ENCODE data around the gene PLOD1.
"Not testable (repeated sequence)": the region's sequence is repeated elsewhere in the genome, so short reads cannot be mapped to it uniquely, and the experiment has no call there.

The PLOD1 gene

GRCh38 chr1:12006167-12006921 lies 71.8 kb downstream of the PLOD1 start:
- no peak for DNase-seq (ENCODE audit: low read depth)

- DNase-seq (ENCODE audit: low read depth), result no peak
Observed at GRCh38 chr1:12007204-12007603, 72.7 kb downstream of the PLOD1 start.

- not testable (repeated sequence) for DNase-seq (ENCODE audit: low read depth)
Observed at GRCh38 chr1:12008355-12008754, 73.8 kb downstream of the PLOD1 start.

GRCh38 chr1:12009318-12009947 lies 74.9 kb downstream of the PLOD1 start:
- no peak for DNase-seq (ENCODE audit: low read depth)

GRCh38 chr1:12010746-12011570 lies 76.4 kb downstream of the PLOD1 start:
- DNase-seq (ENCODE audit: low read depth), result no peak

GRCh38 chr1:12011998-12012397 lies 77.5 kb downstream of the PLOD1 start:
- DNase-seq (ENCODE audit: low read depth), result no peak

- DNase-seq (ENCODE audit: low read depth), result no peak
Observed at GRCh38 chr1:12012560-12013316, 78.2 kb downstream of the PLOD1 start.

GRCh38 chr1:12014141-12014991 lies 79.8 kb downstream of the PLOD1 start:
- DNase-seq (ENCODE audit: low read depth), result no peak

GRCh38 chr1:12015001-12015491 lies 80.5 kb downstream of the PLOD1 start:
- DNase-seq (ENCODE audit: low read depth), result no peak

- no peak for DNase-seq (ENCODE audit: low read depth)
Observed at GRCh38 chr1:12015499-12015898, 81.0 kb downstream of the PLOD1 start.

GRCh38 chr1:12016182-12016581 lies 81.7 kb downstream of the PLOD1 start:
- DNase-seq (ENCODE audit: low read depth), result no peak

- DNase-seq (ENCODE audit: low read depth), result no peak
Observed at GRCh38 chr1:12019858-12020509, 85.5 kb downstream of the PLOD1 start.

- DNase-seq (ENCODE audit: low read depth), result no peak
Observed at GRCh38 chr1:12021616-12022015, 87.1 kb downstream of the PLOD1 start.

GRCh38 chr1:12022036-12022435 lies 87.5 kb downstream of the PLOD1 start:
- no peak for DNase-seq (ENCODE audit: low read depth)

Data from stromal cell of bone marrow (primary cell).